ENCODE data around the gene CISH.
A peak's percentile ranks its signal among the peaks of the same experiment; 100 is the strongest.

CISH gene

DNA sequence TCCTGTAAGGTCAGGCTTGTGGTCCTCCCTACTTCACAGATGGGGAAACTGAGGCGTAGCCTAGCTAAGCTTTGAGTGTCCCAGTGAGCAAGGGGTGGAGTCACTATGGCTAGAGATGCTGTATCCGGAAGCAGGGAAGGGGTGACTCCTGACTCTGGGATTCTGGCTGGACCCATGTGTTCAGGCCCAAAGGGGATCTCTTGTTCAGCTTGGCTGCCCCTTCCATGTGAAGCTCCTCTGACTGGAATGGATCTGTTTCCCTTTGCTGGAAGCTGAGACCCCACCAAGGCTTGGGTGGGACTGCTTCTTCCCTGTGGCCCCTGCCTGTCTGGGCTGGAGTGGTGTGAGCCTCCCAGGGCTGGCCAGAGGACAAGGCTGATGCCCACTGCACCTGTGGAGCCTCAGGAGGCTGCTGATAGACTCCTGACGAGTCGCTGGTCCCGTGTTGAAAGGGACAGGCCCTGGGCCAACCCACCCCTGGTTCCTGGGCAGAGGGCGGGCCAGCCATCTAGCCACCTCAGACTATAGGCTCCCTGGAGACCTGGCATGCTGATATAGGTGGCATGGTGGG, 6.4 kb upstream of the CISH start:
- H3K36me3 ChIP-seq (ENCODE audit: control insufficient read depth, insufficient read depth, low read length): no peaks in the 10 kb centered on the region
- no peaks in the 10 kb centered on the region for H3K9me3 ChIP-seq (ENCODE audit: control insufficient read depth, low read length)
- peaks cover 14% of the 10 kb centered on the region for H3K4me1 ChIP-seq (ENCODE audit: control insufficient read depth, insufficient read depth, low read length)
- peak overlapping the region; percentile 68 for H3K4me3 ChIP-seq (ENCODE audit: low read length)
- H3K27me3 ChIP-seq (ENCODE audit: control insufficient read depth, insufficient read depth, low read length): no peaks in the 10 kb centered on the region
- H3K9ac ChIP-seq (ENCODE audit: low read length): peak overlapping the region; percentile 83

DNA sequence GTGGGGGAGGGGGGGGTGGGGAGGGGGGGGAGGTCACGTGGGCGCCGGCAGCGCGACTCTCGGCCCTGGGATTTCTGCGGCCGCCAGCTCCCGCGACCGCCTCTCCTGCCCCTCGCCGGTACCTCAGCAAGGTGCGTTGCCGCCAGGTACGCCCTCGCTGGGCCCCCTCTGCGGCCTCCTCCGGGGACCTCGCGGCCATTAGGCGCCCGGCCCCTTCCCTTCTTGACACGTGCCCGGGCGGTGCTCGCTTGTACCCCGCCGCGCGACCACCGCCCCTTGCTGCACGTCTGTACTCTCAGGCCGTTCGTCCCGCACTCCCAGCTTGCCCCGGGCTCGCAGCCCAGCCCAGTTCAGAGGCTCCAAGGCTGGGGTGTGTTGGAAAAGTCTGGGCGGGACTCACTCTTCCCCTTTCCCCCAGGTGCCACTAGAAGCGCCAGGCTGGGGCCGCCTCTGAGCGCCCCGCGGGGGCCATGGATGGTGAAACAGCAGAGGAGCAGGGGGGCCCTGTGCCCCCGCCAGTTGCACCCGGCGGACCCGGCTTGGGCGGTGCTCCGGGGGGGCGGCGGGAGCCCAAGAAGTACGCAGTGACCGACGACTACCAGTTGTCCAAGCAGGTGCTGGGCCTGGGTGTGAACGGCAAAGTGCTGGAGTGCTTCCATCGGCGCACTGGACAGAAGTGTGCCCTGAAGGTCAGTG, 5.7 kb upstream of the CISH start, which contains the start of gene MAPKAPK3:
TSS of gene MAPKAPK3 (plus strand) at position 56 of the 696 bp plus-strand sequence. CDS start at position 471, 415 bp downstream.
- Histone ChIP-seq H3K36me3 (ENCODE audit: control insufficient read depth, insufficient read depth, low read length) (no peaks in the 10 kb centered on the region), H3K4me1 (ENCODE audit: control insufficient read depth, insufficient read depth, low read length) (peaks cover 22% of the 10 kb centered on the region), H3K9me3 (ENCODE audit: control insufficient read depth, low read length) (no peaks in the 10 kb centered on the region), H3K27me3 (ENCODE audit: control insufficient read depth, insufficient read depth, low read length) (no peaks in the 10 kb centered on the region), H3K9ac (ENCODE audit: low read length) (peak within 1 kb of the TSS; percentile 83), H3K4me3 (ENCODE audit: low read length) (peak within 1 kb of the TSS; percentile 68)

DNA sequence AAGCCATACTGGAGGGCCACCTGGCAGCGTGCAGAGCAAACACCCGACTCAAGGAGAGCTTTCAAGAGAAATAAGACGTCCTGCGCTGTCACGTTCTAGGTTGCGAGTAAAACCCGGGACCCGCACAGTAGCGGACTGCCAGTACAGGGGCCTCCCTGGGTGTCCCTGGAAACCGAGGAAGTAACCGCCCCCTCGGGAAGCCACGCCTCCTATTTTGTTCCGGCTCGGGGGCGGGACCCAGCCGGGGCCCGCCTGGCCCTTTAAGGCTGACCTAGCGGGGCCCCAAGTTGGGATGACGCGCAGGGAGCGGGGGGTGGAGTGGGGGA, 5.2 kb upstream of the CISH start:
- H3K9ac ChIP-seq (ENCODE audit: low read length): peak overlapping the region; percentile 52
- H3K4me3 ChIP-seq (ENCODE audit: low read length): peak overlapping the region; percentile 64
- peaks cover 22% of the 10 kb centered on the region for H3K4me1 ChIP-seq (ENCODE audit: control insufficient read depth, insufficient read depth, low read length)
- no peaks in the 10 kb centered on the region for H3K9me3 ChIP-seq (ENCODE audit: control insufficient read depth, low read length)
- H3K36me3 ChIP-seq (ENCODE audit: control insufficient read depth, insufficient read depth, low read length): no peaks in the 10 kb centered on the region
- H3K27me3 ChIP-seq (ENCODE audit: control insufficient read depth, insufficient read depth, low read length): no peaks in the 10 kb centered on the region

DNA sequence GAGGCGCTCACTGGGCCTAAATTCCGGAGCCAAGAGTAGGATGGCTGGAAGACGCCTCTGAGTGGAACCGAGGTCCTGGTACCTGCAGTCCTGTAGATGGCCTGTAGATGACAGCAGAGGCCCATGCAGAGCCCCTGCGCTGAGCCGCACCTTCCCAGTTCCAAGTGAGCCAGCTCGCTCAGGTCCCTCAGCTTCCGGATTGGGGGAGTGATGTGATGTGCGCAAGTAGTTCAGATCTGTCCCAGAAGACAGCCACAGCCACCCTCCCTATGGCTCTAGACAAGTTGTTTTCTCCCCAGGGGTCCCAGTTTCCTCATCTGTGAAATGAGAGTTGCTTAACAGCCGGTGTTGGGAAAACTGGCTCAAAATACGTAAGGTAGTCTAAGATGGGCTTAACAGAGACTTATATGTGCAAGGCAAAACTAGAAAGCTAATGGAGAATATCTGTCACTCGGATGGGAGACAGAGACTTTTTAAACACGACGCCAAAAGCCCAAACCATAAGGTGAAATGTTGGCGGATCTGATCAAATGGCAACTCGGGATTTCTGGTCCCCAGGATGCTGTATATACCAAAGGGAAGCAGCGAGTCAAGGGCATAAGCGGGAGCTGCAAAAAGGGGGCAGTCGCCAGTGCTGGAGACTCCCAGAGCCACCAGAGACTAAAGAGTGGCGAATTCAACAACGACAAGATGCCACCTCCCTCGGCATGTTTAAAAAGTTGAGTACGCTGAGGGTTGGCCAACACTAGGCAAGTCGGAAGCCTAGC, 4.6 kb upstream of the CISH start:
- H3K9ac ChIP-seq (ENCODE audit: low read length): peak overlapping the region; percentile 52
- H3K4me1 ChIP-seq (ENCODE audit: control insufficient read depth, insufficient read depth, low read length): peaks cover 24% of the 10 kb centered on the region
- no peaks in the 10 kb centered on the region for H3K27me3 ChIP-seq (ENCODE audit: control insufficient read depth, insufficient read depth, low read length)
- no peaks in the 10 kb centered on the region for H3K36me3 ChIP-seq (ENCODE audit: control insufficient read depth, insufficient read depth, low read length)
- H3K4me3 ChIP-seq (ENCODE audit: low read length): peak overlapping the region; percentile 64
- H3K9me3 ChIP-seq (ENCODE audit: control insufficient read depth, low read length): no peaks in the 10 kb centered on the region

DNA sequence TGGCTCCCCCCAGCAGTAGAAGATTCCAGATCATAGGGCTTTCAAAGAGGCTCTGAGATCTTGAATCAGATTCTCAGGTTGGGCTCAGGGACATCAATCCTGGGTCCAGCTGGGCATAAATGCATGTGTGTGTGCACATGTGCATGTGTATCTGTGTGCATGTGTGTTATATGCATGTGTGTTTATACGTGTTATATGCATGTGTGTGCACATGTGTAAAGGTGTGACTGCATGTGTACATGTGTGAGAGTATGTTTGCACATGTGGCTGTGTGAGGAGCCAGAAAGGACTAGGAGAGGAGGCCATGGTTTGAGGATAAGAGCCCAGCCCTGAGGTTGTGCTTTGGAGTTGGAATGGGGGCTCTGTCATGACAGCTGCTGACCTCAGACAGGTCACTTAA, 3.6 kb upstream of the CISH start:
- no peak overlapping the region for H3K9ac ChIP-seq (ENCODE audit: low read length)
- H3K4me1 ChIP-seq (ENCODE audit: control insufficient read depth, insufficient read depth, low read length): peaks cover 34% of the 10 kb centered on the region
- no peaks in the 10 kb centered on the region for H3K36me3 ChIP-seq (ENCODE audit: control insufficient read depth, insufficient read depth, low read length)
- H3K27me3 ChIP-seq (ENCODE audit: control insufficient read depth, insufficient read depth, low read length): no peaks in the 10 kb centered on the region
- H3K4me3 ChIP-seq (ENCODE audit: low read length): no peak overlapping the region
- H3K9me3 ChIP-seq (ENCODE audit: control insufficient read depth, low read length): no peaks in the 10 kb centered on the region

DNA sequence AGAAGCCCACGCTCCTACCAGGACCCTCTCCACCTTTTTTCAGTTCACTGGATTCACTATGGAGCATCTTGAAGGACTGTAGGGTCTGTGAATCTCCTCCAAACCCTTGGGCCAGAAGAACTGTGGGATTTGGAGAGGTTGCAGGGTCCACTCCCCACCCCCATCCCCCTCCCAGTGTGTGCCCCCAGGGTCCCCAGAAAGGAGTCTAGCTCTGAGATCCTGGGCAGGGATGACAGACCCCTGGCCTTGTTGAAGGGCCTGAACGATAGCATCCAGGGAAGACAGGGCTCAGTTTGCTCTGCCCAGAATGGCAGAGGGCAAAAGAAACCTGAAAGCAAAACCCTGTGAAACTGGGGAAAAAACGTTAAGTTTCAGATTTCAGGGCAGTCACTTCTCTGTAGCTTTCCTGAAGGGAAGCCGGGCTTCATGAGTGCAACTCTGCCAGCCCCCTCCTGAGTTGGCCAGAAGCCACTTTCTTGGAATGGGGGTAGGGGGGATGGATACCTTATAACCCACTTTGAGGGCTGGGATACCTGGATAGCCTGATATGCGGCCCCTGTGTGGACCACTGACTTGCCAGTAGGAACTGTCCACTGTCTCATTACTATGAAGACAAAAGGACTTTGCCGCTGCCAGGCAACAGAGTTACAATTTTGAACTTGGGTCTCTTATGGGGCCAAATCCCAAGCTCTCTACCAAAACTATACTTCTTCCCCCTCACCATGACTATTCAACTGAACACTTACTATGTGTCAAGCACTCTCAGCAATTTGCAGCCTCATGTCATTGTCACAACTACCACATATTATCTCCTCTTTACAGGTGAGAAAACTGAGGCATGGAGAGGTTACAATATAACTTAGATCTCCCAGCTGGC, 1.6 kb upstream of the CISH start:
- H3K4me3 ChIP-seq (ENCODE audit: low read length): no peak overlapping the region
- H3K27me3 ChIP-seq (ENCODE audit: control insufficient read depth, insufficient read depth, low read length): no peaks in the 10 kb centered on the region
- no peaks in the 10 kb centered on the region for H3K9me3 ChIP-seq (ENCODE audit: control insufficient read depth, low read length)
- H3K9ac ChIP-seq (ENCODE audit: low read length): no peak overlapping the region
- no peaks in the 10 kb centered on the region for H3K36me3 ChIP-seq (ENCODE audit: control insufficient read depth, insufficient read depth, low read length)
- H3K4me1 ChIP-seq (ENCODE audit: control insufficient read depth, insufficient read depth, low read length): peaks cover 45% of the 10 kb centered on the region

DNA sequence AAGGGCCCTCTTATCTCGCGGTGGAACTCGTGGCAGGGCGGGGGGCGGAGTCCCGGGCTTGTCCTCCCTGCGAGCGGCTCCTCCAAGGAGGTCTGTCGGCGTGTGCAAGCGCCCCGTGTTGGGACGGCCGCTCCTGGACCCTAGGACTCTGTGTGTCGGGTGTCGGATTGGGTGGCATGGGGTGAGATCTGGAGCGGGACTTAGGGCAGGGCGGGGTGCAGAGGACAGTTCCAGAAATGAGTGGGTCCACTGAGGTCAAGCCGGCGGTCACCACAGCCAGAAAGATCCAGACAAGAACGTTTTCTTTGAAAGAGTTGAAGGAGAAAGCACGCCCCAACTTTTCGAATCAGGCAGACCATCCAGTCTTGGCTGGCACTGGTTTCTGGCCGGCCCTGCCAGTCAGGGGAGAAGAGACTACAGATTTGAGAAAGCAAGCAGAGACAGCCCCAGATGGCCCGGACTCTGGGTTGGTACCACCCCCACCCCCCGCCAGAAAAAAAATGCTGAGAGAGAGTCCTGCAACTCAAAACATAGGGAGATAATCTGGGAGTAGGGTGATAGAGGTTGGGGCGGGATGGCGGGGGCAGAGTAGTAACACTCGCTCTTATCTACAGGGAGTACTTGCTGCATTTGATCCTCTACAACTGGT, 784 bp upstream of the CISH start:
- Histone ChIP-seq H3K27me3 (ENCODE audit: control insufficient read depth, insufficient read depth, low read length) (no peaks in the 10 kb centered on the region), H3K9ac (ENCODE audit: low read length) (peak overlapping the region; percentile 84), H3K4me1 (ENCODE audit: control insufficient read depth, insufficient read depth, low read length) (peaks cover 38% of the 10 kb centered on the region), H3K36me3 (ENCODE audit: control insufficient read depth, insufficient read depth, low read length) (no peaks in the 10 kb centered on the region), H3K9me3 (ENCODE audit: control insufficient read depth, low read length) (no peaks in the 10 kb centered on the region), H3K4me3 (ENCODE audit: low read length) (peak overlapping the region; percentile 63)

DNA sequence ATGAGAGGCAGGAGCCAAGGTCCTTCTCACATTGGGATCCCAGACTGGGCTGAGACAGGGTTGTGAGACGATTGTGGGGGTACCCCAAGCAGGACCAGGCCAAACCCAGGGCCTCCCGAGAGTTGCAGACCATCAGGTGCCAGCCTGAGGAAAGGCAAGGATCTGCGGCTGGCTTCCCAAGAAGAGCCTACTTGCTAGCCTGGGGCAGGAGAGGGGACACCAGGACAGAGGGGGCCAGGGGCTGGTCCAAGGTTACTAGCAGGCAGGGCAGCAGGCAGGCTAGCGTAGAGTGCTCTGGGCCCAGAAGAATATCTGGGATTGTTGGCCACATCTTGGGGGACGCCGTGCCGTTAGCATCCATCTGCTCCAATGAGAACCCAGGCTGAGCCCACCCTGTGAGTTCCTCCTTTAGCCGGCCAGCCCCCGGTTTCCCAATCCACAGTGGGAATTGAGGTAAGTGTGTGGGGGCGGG, 546 bp downstream of the CISH start:
- no peaks in the 10 kb centered on the region for H3K36me3 ChIP-seq (ENCODE audit: control insufficient read depth, insufficient read depth, low read length)
- H3K4me3 ChIP-seq (ENCODE audit: low read length): peak overlapping the region; percentile 63
- no peaks in the 10 kb centered on the region for H3K9me3 ChIP-seq (ENCODE audit: control insufficient read depth, low read length)
- peaks cover 35% of the 10 kb centered on the region for H3K4me1 ChIP-seq (ENCODE audit: control insufficient read depth, insufficient read depth, low read length)
- no peaks in the 10 kb centered on the region for H3K27me3 ChIP-seq (ENCODE audit: control insufficient read depth, insufficient read depth, low read length)
- H3K9ac ChIP-seq (ENCODE audit: low read length): peak overlapping the region; percentile 84

DNA sequence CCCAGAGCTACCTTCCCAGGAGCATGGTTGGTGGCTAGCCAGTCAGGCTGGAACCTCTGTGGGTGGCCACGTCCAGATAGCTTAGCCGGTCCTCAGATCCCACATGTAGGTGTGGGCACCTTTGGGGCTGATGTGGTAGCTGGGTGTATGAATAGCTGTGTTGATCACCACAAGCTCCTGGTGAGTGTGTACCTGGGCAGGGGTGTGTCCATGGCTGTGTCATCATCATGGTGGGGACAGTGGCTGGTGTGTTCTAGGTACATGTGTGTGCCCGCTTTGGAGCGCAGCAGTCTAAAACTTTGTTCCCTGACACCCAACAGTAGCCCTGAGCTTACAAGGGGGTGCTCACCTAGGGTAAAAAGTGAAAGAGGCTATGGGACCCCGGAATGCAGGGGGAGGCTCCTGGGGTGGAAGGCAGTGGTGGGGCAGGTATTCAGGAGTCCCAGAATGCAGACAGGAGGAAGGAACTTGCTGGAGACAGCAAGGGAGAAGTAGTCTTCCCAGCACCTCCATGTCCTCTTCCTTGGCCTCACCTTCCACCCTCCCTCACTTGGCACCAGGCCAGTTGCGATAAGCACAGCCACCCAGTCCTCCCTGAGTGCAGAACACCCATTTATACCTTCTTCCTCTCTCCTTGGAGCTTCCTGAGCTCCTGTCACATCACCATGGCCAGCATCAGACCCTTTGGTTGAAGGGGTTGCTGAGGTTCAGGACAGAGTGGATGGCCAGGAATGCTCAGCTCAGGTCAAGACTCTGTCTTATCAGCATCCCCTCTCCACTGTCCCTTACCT, 1.2 kb downstream of the CISH start:
- no peaks in the 10 kb centered on the region for H3K9me3 ChIP-seq (ENCODE audit: control insufficient read depth, low read length)
- no peaks in the 10 kb centered on the region for H3K27me3 ChIP-seq (ENCODE audit: control insufficient read depth, insufficient read depth, low read length)
- peaks cover 34% of the 10 kb centered on the region for H3K4me1 ChIP-seq (ENCODE audit: control insufficient read depth, insufficient read depth, low read length)
- H3K36me3 ChIP-seq (ENCODE audit: control insufficient read depth, insufficient read depth, low read length): no peaks in the 10 kb centered on the region
- peak overlapping the region; percentile 63 for H3K4me3 ChIP-seq (ENCODE audit: low read length)
- peak overlapping the region; percentile 84 for H3K9ac ChIP-seq (ENCODE audit: low read length)

DNA sequence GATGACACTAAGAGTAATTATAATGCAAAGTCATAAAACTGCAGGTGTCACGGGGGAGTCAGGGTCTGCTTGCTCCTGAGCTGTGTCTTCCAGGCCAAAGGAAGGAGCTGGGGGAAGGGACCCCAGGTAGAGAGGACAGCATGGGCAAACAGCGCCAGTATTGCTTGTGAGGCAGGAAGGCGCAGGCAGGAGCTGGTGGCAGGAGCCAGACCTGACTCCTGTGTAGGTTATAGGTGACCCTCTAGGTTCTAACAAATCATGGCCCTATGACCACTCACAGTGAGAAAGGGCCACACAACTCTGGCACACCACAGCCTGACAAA, 1.9 kb downstream of the CISH start:
- H3K4me3 ChIP-seq (ENCODE audit: low read length): peak overlapping the region; percentile 24
- H3K9me3 ChIP-seq (ENCODE audit: control insufficient read depth, low read length): no peaks in the 10 kb centered on the region
- H3K27me3 ChIP-seq (ENCODE audit: control insufficient read depth, insufficient read depth, low read length): no peaks in the 10 kb centered on the region
- H3K9ac ChIP-seq (ENCODE audit: low read length): peak overlapping the region; percentile 31
- H3K4me1 ChIP-seq (ENCODE audit: control insufficient read depth, insufficient read depth, low read length): peaks cover 34% of the 10 kb centered on the region
- H3K36me3 ChIP-seq (ENCODE audit: control insufficient read depth, insufficient read depth, low read length): no peaks in the 10 kb centered on the region
